Heart left ventricle (tissue), 13 donors: ENCODE data around the gene IL25.

Source experiments
- POLR2A ChIP-seq, 2 donors: fragments of 450-650 bp; IDR thresholded peaks; one replicate each; pipeline ENCODE4 v1.6.1; 2017; ENCODE audit warnings: antibody characterized with exemption in 2 of 2, mild to moderate bottlenecking in 2 of 2, moderate library complexity in 2 of 2
- TF ChIP-seq, protein P1 (sequence below), 12 donors: fragments of 200-600 bp; sonication (generic) in 4 of 12; IDR thresholded peaks; one replicate each; pipeline versions ENCODE4 v1.5.0 to v1.8.0; 2018 to 2022; ENCODE audit warnings: antibody characterized with exemption in 12 of 12, mild to moderate bottlenecking in 5 of 12
- donor health status: ischemic (EF 13 %, LVEDD 7.1; RV severe dilation, severe dysfunction).
- donor health status: DM: no; HTN: yes; CAD: no.
- donor health status: DM: no; HTN: no; CAD: no.
- donor health status: ischemic (EF 25% LVEDD 6.9; RV normal size, moderate dysfunction).
- donor health status: ischemic (EF 25% LVEDD 5.7; RV mildly dilated, moderate dysfunction).
- donor health status: ischemic (EF 35%, LVEDD 5.7; RV mildly dilated, moderate dysfunction).
- donor health status: nonischemic (EF 11% LVEDD 7.7; RV severe dilation, severe dysfunction).
- donor health status: DM: yes; HTN: yes; CAD: no.
- donor health status: PGD.
- donor health status: ischemic (EF 29% LVEDD 5.4; RV normal size, mild dysfunction).
- donor health status: nonischemic (EF 23%, LVEDD 6.1; RV moderate dilation, normal function).

DNA sequence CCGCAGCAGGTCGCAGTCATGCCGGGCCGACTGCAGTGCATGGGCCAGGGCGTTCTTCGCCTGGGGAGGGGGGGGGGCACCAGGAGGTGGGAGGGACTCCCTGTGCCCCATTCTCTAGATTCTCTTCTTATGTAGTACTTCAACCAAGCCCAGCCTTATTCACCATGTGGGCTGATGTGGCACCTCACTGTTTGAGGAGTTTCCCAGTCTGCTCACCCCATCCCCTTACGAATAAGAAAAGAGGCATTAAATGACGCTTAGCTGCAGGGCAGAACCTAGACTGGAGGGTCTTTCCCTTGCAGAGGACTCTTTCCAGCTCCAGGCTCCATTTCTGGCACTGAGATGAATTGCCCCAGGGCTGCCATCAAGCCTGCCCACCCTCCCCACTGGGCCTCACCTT, 16.4 kb downstream of the IL25 start:
- TF ChIP-seq, protein P1, sequence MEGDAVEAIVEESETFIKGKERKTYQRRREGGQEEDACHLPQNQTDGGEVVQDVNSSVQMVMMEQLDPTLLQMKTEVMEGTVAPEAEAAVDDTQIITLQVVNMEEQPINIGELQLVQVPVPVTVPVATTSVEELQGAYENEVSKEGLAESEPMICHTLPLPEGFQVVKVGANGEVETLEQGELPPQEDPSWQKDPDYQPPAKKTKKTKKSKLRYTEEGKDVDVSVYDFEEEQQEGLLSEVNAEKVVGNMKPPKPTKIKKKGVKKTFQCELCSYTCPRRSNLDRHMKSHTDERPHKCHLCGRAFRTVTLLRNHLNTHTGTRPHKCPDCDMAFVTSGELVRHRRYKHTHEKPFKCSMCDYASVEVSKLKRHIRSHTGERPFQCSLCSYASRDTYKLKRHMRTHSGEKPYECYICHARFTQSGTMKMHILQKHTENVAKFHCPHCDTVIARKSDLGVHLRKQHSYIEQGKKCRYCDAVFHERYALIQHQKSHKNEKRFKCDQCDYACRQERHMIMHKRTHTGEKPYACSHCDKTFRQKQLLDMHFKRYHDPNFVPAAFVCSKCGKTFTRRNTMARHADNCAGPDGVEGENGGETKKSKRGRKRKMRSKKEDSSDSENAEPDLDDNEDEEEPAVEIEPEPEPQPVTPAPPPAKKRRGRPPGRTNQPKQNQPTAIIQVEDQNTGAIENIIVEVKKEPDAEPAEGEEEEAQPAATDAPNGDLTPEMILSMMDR (IDR thresholded peaks at IDR 0.05) = no peak
- no peak for TF ChIP-seq POLR2A (IDR thresholded peaks at IDR 0.05)
